OCI-LY7 (cell line): ENCODE data around the gene RNU6-9. TPM values are rescaled to one million over a fixed set of nuclear protein-coding genes. Genes with fewer than 3 reads are reported as not detected.
A peak's percentile ranks its signal among the peaks of the same experiment; 100 is the strongest.

Source experiments
- BruUV-seq: library from RNA; stranded (reverse); fragments of 400-500 nt; replicated peaks from 2 replicates; lab custom pipeline; 2021; lab: Mats Ljungman, UMichigan
- CTCF ChIA-PET: fragments of 300-600 bp; sonication (Branson Sonifier 250); formaldehyde crosslinking; loops from one replicate; lab custom pipeline; 2022; ENCODE audit warnings: antibody characterized with exemption; ENCODE audit not compliant: unreplicated experiment; lab: Charles Lee
- POLR2A ChIA-PET: fragments of 300-600 bp; sonication (Branson Sonifier 250); formaldehyde crosslinking; loops from one replicate; lab custom pipeline; 2022; ENCODE audit warnings: antibody characterized with exemption; lab: Charles Lee
- DNase-seq: peaks from one replicate; pipeline ENCODE4 v3.0.0-alpha.2; 2015; ENCODE audit warnings: low spot score
- H2AFZ ChIP-seq: fragments of 200-600 bp; sonication (generic), shearing (Covaris generic); 2 replicates; pipeline ENCODE4 v1.6.1; 2014; ENCODE audit warnings: mild to moderate bottlenecking, antibody characterized with exemption, low read length, moderate library complexity
- H3K27ac ChIP-seq: fragments of 200-600 bp; sonication (generic); 2 replicates; pipeline ENCODE4 v1.5.1; 2014; ENCODE audit warnings: mixed run types, low read depth, mild to moderate bottlenecking, moderate library complexity, low read length, inconsistent platforms; ENCODE audit not compliant: poor library complexity, severe bottlenecking
- H3K36me3 ChIP-seq: fragments of 200-600 bp; sonication (generic); 2 replicates; pipeline ENCODE4 v1.6.1; 2014; ENCODE audit warnings: mild to moderate bottlenecking, antibody characterized with exemption, low read length, moderate library complexity, mixed read lengths; ENCODE audit not compliant: insufficient read depth
- H3K4me1 ChIP-seq: fragments of 200-600 bp; sonication (generic); 2 replicates; pipeline ENCODE4 v1.5.1; 2014; ENCODE audit warnings: mild to moderate bottlenecking, low read length; ENCODE audit not compliant: insufficient read depth, poor library complexity, severe bottlenecking
- H3K4me2 ChIP-seq: fragments of 200-600 bp; sonication (generic); 2 replicates; pipeline ENCODE4 v1.6.1; 2014; ENCODE audit warnings: mild to moderate bottlenecking, low read length
- H3K4me3 ChIP-seq: fragments of 200-600 bp; sonication (generic); 2 replicates; pipeline ENCODE4 v1.5.1; 2014; ENCODE audit warnings: mild to moderate bottlenecking, low read depth, low read length; ENCODE audit not compliant: poor library complexity, severe bottlenecking
- H3K79me2 ChIP-seq: fragments of 200-600 bp; sonication (generic); 2 replicates; pipeline ENCODE4 v1.6.1; 2016; ENCODE audit warnings: low read depth, mild to moderate bottlenecking, low read length, moderate library complexity, mixed read lengths; ENCODE audit not compliant: insufficient read depth
- H3K9me2 ChIP-seq: fragments of 200-600 bp; sonication (generic); 2 replicates; pipeline ENCODE4 v1.6.1; 2016; ENCODE audit warnings: mild to moderate bottlenecking, low read length, mixed read lengths; ENCODE audit not compliant: insufficient read depth
- H3K9me3 ChIP-seq: fragments of 200-600 bp; sonication (generic); 2 replicates; pipeline ENCODE4 v1.6.1; 2014; ENCODE audit warnings: mild to moderate bottlenecking, mixed run types, low read length, mixed read lengths
- H4K20me1 ChIP-seq: fragments of 200-600 bp; sonication (generic); 2 replicates; pipeline ENCODE4 v1.6.1; 2014; ENCODE audit warnings: mild to moderate bottlenecking, antibody characterized with exemption, low read length, moderate library complexity, mixed read lengths; ENCODE audit not compliant: insufficient read depth
- EZH2phosphoT487 ChIP-seq: fragments of 200-600 bp; sonication (generic); IDR thresholded peaks from 2 replicates; pipeline ENCODE4 v1.6.1; 2018; ENCODE audit warnings: low read depth, borderline replicate concordance, mild to moderate bottlenecking, mixed run types, antibody characterized with exemption, low read length, moderate library complexity, mixed read lengths
- intact Hi-C: fragments of 100-400 bp; cut with micrococcal nuclease; formaldehyde crosslinking; loops from one replicate; pipeline ENCODE4 v1.10.0; 2022; ENCODE audit not compliant: unreplicated experiment
- total RNA-seq, 2 experiments: library from RNA; depleted of rRNA in 1 of 2; stranded (reverse); fragments of >200 nt in 1 of 2; shearing (Covaris generic) in 1 of 2; gene quantifications; 2 replicates each; pipeline ENCODE4 v1.2.3, GENCODE V29; 2014 to 2022
- TF ChIP-seq, protein P1 (sequence below): fragments of 200-600 bp; sonication (generic); conservative IDR thresholded peaks from 2 replicates; pipeline ENCODE4 v1.5.1; 2014; ENCODE audit warnings: mild to moderate bottlenecking, antibody characterized with exemption, low read length, moderate library complexity, mixed read lengths

The RNU6-9 gene
- total RNA-seq, 2 experiments from 2014 or later: not detected

DNA sequence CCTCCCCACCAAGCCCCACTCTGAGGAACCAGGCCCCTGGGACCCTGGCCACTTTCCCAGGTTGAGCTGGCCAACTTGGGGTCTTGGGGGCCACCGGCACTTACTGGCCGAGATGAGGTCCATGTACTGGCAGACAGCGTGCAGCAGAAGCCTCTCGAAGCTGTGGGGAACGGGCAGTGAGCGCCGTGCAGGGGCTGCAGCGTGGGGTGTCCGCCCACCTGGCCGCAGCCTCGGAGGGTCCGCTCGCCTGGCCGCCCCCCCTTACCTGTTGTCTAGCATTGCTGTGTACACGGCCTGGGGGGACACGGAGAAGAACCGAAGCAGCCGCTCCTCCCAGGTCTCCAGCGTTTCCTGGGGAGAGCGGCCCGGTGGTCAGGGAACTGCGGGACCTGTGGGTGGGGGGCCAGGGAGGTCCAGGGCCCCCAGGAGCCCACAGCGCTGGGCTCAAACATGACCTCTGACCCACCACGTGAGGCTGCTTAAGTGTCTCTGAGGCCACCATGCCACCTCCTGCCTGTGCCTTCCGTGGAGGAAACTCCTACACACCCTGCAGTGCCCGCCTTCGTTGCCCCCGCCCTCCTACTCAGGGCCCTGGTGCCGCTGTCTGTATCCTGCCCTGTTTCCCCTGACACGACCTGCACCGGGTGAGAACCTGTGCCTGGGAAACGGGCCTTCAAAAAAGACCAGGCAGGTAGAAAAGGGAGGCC is 6.2 kb downstream of the RNU6-9 start:
- no peak for DNase-seq
- peak overlapping the region; percentile 61 for H3K4me2 ChIP-seq
- no peaks in the 10 kb centered on the region for H3K9me2 ChIP-seq
- TF ChIP-seq, protein P1, sequence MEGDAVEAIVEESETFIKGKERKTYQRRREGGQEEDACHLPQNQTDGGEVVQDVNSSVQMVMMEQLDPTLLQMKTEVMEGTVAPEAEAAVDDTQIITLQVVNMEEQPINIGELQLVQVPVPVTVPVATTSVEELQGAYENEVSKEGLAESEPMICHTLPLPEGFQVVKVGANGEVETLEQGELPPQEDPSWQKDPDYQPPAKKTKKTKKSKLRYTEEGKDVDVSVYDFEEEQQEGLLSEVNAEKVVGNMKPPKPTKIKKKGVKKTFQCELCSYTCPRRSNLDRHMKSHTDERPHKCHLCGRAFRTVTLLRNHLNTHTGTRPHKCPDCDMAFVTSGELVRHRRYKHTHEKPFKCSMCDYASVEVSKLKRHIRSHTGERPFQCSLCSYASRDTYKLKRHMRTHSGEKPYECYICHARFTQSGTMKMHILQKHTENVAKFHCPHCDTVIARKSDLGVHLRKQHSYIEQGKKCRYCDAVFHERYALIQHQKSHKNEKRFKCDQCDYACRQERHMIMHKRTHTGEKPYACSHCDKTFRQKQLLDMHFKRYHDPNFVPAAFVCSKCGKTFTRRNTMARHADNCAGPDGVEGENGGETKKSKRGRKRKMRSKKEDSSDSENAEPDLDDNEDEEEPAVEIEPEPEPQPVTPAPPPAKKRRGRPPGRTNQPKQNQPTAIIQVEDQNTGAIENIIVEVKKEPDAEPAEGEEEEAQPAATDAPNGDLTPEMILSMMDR: no peak
- TF ChIP-seq EZH2phosphoT487: no peak
- ChIA-PET CTCF (interaction anchor here (0.5 to 0.6 kb wide), 2 partner anchors 85 to 108 kb away, joined by 3 to 5 read pairs; no protein-coding TSS in a partner anchor), POLR2A (interaction anchor here (0.6 kb wide), 1 partner anchor 402 kb away, joined by 6 read pairs; no protein-coding TSS in a partner anchor)
- H2AFZ ChIP-seq: no peak overlapping the region
- no peaks in the 10 kb centered on the region for H3K9me3 ChIP-seq
- no TSS peak for BruUV-seq
- H3K27ac ChIP-seq: no peak overlapping the region
- no peak overlapping the region for H3K4me3 ChIP-seq
- peaks cover 17% of the 10 kb centered on the region; the same call in 1 of the 2 replicates for H3K36me3 ChIP-seq
- no peaks in the 10 kb centered on the region for H4K20me1 ChIP-seq
- H3K79me2 ChIP-seq: no peaks in the 10 kb centered on the region
- peaks cover 22% of the 10 kb centered on the region for H3K4me1 ChIP-seq
- intact Hi-C loops: no loop called here

DNA sequence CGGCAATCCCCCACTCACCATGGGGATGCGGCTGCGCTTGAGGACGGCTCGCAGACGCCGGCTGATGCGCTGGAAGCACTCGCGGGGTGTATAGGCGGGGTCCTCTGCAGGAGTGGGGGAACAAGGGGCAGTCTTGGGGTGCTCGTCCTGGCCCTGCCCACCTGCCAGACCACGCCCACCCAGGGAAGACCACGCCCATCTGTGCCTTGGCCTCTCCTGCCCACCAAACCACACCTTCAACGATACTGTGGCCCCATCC is 6.7 kb downstream of the RNU6-9 start:
- DNase-seq: no peak

More for the DNA sequence above, 6.7 kb downstream of the RNU6-9 start:
- ChIA-PET POLR2A (no interaction called here), CTCF (interaction anchor here (0.5 kb wide), 1 partner anchor 109 kb away, joined by 3 read pairs; no protein-coding TSS in a partner anchor)
- H3K4me1 ChIP-seq: peaks cover 22% of the 10 kb centered on the region
- intact Hi-C loops: no loop called here
- H3K4me2 ChIP-seq: no peak overlapping the region
- H3K27ac ChIP-seq: no peak overlapping the region
- no peak overlapping the region for H2AFZ ChIP-seq
- H3K9me2 ChIP-seq: no peaks in the 10 kb centered on the region
- no peaks in the 10 kb centered on the region for H3K79me2 ChIP-seq
- H4K20me1 ChIP-seq: no peaks in the 10 kb centered on the region
- H3K9me3 ChIP-seq: no peaks in the 10 kb centered on the region
- H3K4me3 ChIP-seq: no peak overlapping the region
- TF ChIP-seq, protein P1: no peak
- no peak for TF ChIP-seq EZH2phosphoT487
- peaks cover 17% of the 10 kb centered on the region; the same call in 1 of the 2 replicates for H3K36me3 ChIP-seq
- no TSS peak for BruUV-seq
